GM12875 (cell line): Measurements from ENCODE around the gene ROR1.

Source experiments
- H3K4me3 ChIP-seq: one replicate; pipeline ENCODE4 v1.5.1; 2011; ENCODE audit warnings: low read depth, low read length, control low read depth
- CTCF ChIP-seq: IDR thresholded peaks from 2 replicates; pipeline ENCODE4 v1.5.1; 2011; ENCODE audit warnings: low read depth, mild to moderate bottlenecking, control low read depth, inconsistent platforms, low read length, moderate library complexity, borderline replicate concordance; ENCODE audit not compliant: insufficient read depth

The ROR1 gene

GRCh38 chr1:63931468-63931867, 157.7 kb downstream of the ROR1 start:
- TF ChIP-seq CTCF = no peak

GRCh38 chr1:63934697-63935096, 160.9 kb downstream of the ROR1 start:
- no peak overlapping the region for H3K4me3 ChIP-seq
- TF ChIP-seq CTCF = no peak

More at GRCh38 chr1:63931468-63931867, 157.7 kb downstream of the ROR1 start:
- no peak overlapping the region for H3K4me3 ChIP-seq

GRCh38 chr1:63935143-63935542, 161.3 kb downstream of the ROR1 start:
- H3K4me3 ChIP-seq = no peak overlapping the region
- no peak for TF ChIP-seq CTCF

GRCh38 chr1:63935553-63935952, 161.7 kb downstream of the ROR1 start:
- no peak overlapping the region for H3K4me3 ChIP-seq
- TF ChIP-seq CTCF = no peak

- TF ChIP-seq CTCF = no peak
- H3K4me3 ChIP-seq = no peak overlapping the region
These were observed 162.5 kb downstream of the ROR1 start for GRCh38 chr1:63936276-63936675.

- no peak overlapping the region for H3K4me3 ChIP-seq
- no peak for TF ChIP-seq CTCF
These were observed 163.0 kb downstream of the ROR1 start for GRCh38 chr1:63936801-63937200.

GRCh38 chr1:63937461-63938022, 163.7 kb downstream of the ROR1 start:
- no peak for TF ChIP-seq CTCF
- H3K4me3 ChIP-seq = no peak overlapping the region
